HG03060 (cell line): Measurements from ENCODE around the gene BAG1.

ENCODE experiments used
- ATAC-seq: cut with Tn5 transposase; IDR thresholded peaks from one replicate; pipeline ENCODE4 v1.9.1; 2021; ENCODE audit warnings: low read depth, moderate number of reproducible peaks; ENCODE audit not compliant: unreplicated experiment

Gene BAG1

DNA sequence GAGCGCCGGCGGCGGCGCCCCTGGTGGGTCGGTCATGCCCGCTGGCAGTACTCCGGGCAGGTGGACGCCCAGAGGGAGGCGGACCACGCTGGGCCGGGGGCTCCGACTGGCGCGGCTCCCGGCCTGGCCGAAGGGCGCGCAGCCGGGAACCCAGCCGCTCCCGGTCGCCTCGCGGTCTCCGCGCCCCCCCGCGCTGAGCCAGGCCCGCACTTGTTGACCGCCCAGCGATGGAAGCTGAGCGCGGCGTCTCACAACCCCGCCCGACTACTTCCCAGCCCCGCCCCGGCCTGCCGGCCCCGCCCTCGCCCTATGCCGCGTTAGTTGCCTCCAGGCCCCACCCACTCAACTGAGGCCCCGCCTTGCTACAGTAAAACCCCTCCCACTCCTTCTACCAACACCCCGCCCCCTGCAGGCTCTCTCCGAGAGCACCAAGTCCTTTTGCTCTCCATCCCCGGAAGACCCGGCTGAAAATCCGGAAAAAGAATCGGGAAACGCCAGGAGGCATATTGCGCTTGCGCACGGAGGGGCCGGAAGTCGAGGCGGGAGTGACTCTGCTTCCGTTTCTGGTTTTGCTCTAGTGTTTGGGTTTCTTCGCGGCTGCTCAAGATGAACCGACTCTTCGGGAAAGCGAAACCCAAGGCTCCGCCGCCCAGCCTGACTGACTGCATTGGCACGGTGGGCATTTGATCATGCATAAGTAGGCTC, at the start of gene BAG1, which contains the start of gene CHMP5:
Gene BAG1 (minus strand): TSS at position 236 of the 705 bp plus-strand sequence.
Gene CHMP5 (plus strand): TSS at position 577 of the 705 bp plus-strand sequence. CDS start 30 bp downstream, at position 607.
- ATAC-seq, result peak; percentile 88

DNA sequence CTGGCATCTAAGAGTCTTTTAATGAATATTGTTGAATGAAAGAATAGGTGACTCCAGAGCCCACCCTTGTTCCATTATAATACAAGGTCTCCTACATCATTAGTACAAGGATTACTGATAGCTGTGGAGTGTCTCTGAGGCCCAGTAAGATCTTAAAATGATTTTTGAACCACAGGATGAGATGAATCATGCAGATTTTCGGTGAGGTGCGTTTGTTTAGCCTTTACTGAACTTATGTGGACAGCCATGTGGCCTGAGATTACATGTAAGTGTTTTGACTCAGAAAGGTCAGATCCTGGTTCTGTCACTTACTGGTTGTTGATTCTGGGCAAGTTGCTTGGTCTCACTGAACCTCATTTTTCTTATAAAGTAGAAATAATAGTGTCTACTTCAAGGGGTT, 47.4 kb upstream of the BAG1 start:
- ATAC-seq, result no peak

DNA sequence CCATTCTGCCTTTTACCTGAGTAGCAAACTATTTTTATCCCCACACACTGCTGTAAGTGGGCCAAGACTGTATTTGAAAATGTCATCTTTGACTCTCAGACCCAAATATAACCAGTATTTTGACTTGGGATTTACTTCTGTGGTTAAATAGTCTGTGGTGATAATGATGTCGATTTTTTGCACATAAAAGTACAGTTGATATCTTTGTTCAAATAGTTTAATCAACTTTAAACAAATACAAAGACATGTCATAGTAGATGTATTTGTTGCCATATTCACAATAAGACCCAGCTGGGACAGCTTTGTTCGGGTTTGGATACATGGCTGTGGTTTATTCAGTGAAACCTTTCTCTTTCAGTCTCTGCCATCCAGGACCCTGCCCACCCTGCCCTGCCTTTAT, 46.2 kb upstream of the BAG1 start:
- no peak for ATAC-seq

- no peak for ATAC-seq
These were observed 45.4 kb upstream of the BAG1 start for GRCh38 chr9:33309903-33310302.

GRCh38 chr9:33307067-33307466, 42.6 kb upstream of the BAG1 start:
- ATAC-seq, result no peak

- no peak for ATAC-seq
These were observed 41.5 kb upstream of the BAG1 start for GRCh38 chr9:33306037-33306436.

- no peak for ATAC-seq
These were observed 39.9 kb upstream of the BAG1 start for GRCh38 chr9:33304362-33304761.

DNA sequence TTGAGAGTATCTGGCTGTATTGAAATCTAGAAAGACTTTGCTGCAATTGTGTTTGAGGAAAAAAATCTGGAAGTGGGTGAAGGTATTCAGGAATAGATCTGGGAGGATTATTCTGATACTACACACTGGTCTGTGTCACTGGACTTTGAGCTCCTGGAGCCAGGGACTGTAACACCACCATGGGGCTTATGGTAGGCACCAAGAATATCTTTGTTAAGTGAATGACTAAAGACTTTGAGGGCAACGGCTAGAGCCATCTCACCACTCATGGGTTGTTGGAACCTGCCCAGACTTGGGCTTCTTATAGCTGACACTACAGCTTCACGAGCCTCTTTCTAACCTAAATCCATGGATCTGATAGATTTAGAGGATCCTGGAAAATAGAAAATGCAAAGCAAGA, 36.0 kb upstream of the BAG1 start:
- no peak for ATAC-seq

DNA sequence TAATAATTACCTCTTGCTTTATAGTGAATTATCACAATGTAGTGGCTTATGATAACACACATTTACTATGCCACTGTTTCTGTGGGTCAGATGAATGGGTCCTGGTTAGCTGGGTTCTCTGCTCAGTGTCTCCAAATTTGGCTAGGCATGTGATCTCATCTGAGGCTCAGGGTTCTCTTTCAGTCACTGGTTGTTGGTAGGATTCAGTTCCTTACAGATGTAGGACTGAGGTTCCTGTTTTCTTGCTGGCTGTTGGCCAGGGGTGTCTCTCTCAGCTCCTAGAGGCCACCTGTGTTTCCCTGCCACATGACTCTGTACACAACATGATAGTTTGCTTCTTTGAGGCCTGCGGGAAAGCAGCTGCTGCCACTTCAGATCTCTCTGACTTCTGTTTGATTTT, 32.9 kb upstream of the BAG1 start:
- peak; percentile 93 for ATAC-seq

GRCh38 chr9:33295571-33295970, 31.1 kb upstream of the BAG1 start:
- no peak for ATAC-seq

DNA sequence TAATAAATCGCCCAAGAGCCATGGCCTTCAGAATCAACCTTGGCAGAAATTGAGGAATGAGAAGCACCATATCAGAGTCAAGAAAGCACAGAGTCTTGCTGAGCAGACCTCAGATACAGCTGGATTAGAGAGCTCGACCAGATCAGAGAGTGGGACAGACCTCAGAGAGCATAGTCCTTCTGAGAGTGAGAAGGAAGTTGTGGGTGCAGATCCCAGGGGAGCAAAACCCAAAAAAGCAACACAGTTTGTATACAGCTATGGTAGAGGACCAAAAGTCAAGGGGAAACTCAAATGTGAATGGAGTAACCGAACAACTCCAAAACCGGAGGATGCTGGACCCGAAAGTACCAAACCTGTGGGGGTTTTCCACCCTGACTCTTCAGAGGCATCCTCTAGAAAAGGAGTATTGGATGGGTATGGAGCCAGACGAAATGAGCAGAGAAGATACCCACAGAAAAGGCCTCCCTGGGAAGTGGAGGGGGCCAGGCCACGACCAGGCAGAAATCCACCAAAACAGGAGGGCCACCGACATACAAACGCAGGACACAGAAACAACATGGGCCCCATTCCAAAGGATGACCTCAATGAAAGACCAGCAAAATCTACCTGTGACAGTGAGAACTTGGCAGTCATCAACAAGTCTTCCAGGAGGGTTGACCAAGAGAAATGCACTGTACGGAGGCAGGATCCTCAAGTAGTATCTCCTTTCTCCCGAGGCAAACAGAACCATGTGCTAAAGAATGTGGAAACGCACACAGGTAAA, 30.3 kb upstream of the BAG1 start:
- ATAC-seq, result no peak

DNA sequence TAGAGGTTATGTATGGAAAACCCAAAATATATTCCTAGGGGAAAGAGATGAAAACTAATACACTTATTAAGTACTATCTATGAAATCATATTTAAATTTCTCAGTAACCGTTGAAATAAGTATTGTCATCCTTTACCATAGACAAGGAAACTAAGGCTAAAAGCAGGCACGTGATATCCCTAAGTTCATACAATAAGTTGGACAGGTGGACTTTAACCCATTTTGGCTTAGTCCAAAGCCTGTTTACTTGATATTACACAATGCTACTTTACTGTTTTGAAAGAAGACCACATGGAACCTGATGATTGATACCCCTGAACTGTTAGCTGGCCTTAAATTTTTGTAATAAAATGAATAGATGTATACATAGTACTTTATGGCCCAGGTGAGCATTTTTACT, 29.3 kb upstream of the BAG1 start:
- ATAC-seq, result no peak

GRCh38 chr9:33291901-33292300, 27.4 kb upstream of the BAG1 start:
- ATAC-seq, result no peak

DNA sequence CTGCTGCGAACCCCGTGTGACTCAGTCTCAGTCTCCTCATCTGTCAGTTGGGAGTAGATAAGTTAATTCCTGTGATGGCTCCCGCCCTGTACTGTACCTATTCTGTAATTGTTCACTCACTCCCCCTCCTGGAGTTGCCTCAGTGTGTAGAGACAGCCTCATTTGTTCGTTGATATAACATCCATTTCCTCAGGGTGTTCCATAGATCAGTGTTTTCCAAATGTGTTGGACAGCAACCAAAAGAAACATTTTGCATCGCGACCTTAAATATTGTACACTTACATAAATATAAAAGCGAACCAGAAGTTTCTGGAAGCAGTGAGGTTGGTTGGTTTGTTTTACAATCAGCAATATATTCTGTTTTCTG, 26.5 kb upstream of the BAG1 start:
- ATAC-seq, result no peak

DNA sequence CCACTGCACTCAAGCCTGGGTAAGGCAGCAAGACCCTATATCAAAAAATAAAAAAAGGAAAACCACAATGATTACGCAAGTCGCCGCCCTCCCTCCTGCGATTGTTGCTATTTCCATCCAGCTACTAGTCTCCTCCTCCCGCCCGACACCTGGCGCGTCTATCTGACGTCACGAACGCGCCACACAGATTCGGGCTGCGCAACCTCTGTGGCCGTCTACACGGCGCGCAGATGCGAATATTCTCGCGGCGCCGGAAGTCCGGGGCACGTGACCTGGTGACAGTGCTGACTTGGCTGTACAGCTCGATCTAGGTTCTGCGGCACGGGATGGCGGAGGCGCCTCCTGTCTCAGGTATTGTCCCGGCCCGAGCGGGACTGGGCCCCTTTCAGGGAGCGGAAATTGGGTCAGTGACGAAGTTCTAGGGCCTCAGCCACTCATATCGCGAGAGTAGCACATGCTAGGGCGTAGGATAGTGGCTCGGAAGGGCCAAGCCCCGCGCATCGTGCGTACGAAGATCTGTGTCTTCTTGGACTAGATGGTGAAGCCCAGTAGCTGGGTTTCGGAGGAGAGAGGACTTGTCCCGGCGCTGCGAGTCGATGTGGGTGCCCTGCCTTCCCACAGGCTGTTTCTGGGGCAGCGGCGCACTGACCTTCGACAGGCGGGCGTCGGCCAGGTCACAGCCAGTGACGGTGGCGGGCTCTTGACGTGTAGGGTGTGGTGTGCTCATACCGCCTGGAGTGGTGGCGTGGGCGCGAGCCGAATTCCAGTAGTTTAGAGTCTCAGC, 25.9 kb upstream of the BAG1 start, which contains the start of gene NFX1:
Gene NFX1 (plus strand): TSS at position 270 of the 784 bp plus-strand sequence. CDS start 57 bp downstream, at position 327.
- ATAC-seq, result peak; percentile 92

DNA sequence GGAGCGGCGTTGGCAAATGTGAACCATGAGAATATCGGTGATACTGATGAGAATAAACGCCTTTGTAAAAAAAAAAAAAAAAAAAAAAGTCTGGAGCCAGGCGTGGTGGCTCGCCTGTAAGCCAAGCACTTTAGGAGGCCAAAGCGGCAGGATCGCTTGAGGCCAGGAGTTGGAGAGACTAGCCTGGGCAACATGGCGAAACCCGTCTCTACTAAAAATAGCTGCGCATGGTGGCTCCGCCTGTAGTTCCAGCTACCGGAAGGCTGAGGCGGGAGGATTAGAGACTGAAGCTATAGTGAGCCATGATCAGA, 25.4 kb upstream of the BAG1 start:
- no peak for ATAC-seq

GRCh38 chr9:33289496-33289895, 25.0 kb upstream of the BAG1 start:
- no peak for ATAC-seq

GRCh38 chr9:33288828-33289483, 24.4 kb upstream of the BAG1 start:
- ATAC-seq, result no peak

GRCh38 chr9:33288235-33288634, 23.7 kb upstream of the BAG1 start:
- ATAC-seq, result no peak

GRCh38 chr9:33287087-33287490, 22.6 kb upstream of the BAG1 start:
- ATAC-seq, result no peak

DNA sequence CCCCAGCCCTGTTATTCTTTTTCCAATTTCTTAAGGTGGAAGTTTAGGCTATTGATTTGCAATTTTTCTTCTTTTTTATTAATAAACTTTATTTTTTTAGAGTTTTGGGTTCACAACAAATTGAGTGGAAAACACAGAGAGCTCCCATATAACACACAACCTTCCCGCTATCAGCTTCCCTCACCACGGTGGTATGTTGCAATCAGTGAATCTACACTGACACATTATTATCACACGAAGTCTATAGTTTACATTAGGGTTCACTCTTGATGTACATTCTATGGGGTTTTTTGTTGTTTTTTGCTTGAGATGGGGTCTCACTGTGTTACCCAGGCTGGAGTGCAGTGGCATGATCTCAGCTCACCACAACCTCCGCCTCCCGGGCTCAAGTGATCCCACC, 21.0 kb upstream of the BAG1 start:
- no peak for ATAC-seq
